NB4 (cell line): ENCODE data around the gene AUTS2.

ENCODE experiments used
- DNase-seq: peaks from one replicate; pipeline ENCODE4 v3.0.0; 2010; ENCODE audit warnings: low read depth
- H3K4me3 ChIP-seq: one replicate; pipeline ENCODE4 v1.5.1; 2011; ENCODE audit warnings: mild to moderate bottlenecking, low read depth, low read length, moderate library complexity
- MAX ChIP-seq: IDR thresholded peaks from 2 replicates; pipeline ENCODE4 v1.6.1; 2011; ENCODE audit warnings: low read depth, low read length
- MYC ChIP-seq: IDR thresholded peaks from 2 replicates; pipeline ENCODE4 v1.6.1; 2011; ENCODE audit warnings: low read depth, low read length
- POLR2A ChIP-seq: IDR thresholded peaks from 2 replicates; pipeline ENCODE4 v1.6.1; 2011; ENCODE audit warnings: mild to moderate bottlenecking; ENCODE audit not compliant: insufficient read length; ENCODE audit errors: extremely low read depth
- TF ChIP-seq, protein P1 (sequence below): IDR thresholded peaks from one replicate; pipeline ENCODE4 v1.5.1; 2012; ENCODE audit warnings: low read depth, low read length

Gene AUTS2

DNA sequence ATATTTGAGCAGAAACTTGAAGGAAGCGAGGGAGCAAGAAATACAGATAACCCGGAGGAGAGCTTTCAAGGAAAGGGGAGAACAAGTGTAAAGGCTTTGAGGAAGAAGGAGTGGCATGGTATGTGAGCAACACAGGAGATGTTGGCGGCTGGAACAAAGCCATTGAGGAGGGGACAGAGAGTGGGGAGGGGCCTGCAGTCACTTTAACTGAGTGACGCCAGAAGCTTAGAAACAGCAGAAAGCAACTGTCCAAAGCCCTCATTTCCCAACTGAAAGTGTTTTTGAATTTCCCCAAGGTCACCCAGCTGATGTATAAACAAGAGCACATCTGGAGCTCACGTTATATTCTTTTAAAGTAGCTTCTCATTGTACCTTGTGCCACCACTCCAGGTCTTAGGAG lies 19.1 kb downstream of the AUTS2 start:
- H3K4me3 ChIP-seq: no peak overlapping the region
- TF ChIP-seq POLR2A (no peak), MYC (no peak), MAX (no peak)
- TF ChIP-seq, protein P1, sequence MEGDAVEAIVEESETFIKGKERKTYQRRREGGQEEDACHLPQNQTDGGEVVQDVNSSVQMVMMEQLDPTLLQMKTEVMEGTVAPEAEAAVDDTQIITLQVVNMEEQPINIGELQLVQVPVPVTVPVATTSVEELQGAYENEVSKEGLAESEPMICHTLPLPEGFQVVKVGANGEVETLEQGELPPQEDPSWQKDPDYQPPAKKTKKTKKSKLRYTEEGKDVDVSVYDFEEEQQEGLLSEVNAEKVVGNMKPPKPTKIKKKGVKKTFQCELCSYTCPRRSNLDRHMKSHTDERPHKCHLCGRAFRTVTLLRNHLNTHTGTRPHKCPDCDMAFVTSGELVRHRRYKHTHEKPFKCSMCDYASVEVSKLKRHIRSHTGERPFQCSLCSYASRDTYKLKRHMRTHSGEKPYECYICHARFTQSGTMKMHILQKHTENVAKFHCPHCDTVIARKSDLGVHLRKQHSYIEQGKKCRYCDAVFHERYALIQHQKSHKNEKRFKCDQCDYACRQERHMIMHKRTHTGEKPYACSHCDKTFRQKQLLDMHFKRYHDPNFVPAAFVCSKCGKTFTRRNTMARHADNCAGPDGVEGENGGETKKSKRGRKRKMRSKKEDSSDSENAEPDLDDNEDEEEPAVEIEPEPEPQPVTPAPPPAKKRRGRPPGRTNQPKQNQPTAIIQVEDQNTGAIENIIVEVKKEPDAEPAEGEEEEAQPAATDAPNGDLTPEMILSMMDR: no peak
- no peak for DNase-seq

- TF ChIP-seq MYC (no peak), POLR2A (no peak), MAX (no peak)
- TF ChIP-seq, protein P1: no peak
- no peak overlapping the region for H3K4me3 ChIP-seq
- DNase-seq: no peak
These were observed 20.8 kb downstream of the AUTS2 start for GRCh38 chr7:69619054-69619453.

DNA sequence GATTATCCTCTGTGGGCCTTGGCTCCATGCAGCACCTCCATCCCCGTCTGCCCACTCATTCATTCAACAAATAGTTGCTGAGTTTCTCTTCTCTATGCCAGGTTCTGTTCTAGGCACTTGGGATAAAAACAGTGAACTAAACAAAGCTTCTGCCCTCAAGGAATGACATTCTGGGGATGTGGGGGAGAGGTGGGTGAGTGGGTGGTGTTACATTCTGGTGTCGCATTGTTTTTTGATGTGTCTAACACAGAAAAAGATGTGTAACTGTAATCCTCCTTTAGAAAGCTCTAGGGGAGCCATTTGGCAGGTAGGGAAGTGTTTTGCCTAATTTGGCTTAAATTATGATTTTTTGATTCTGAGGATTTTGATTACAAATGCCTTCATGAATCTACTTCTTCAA lies 21.4 kb downstream of the AUTS2 start:
- no peak overlapping the region for H3K4me3 ChIP-seq
- DNase-seq: no peak
- TF ChIP-seq, protein P1: no peak
- TF ChIP-seq POLR2A (no peak), MAX (no peak), MYC (no peak)

GRCh38 chr7:69620063-69620462 lies 21.8 kb downstream of the AUTS2 start:
- no peak for DNase-seq
- no peak overlapping the region for H3K4me3 ChIP-seq
- TF ChIP-seq MYC (no peak), POLR2A (no peak), MAX (no peak)
- TF ChIP-seq, protein P1: no peak

GRCh38 chr7:69620650-69621049 lies 22.4 kb downstream of the AUTS2 start:
- no peak for TF ChIP-seq MYC
- no peak for TF ChIP-seq MAX
- no peak for TF ChIP-seq POLR2A
- TF ChIP-seq, protein P1: no peak
- H3K4me3 ChIP-seq: no peak overlapping the region
- no peak for DNase-seq

- TF ChIP-seq, protein P1: no peak
- TF ChIP-seq MAX (no peak), POLR2A (no peak), MYC (no peak)
- no peak for DNase-seq
- no peak overlapping the region for H3K4me3 ChIP-seq
These were observed 23.9 kb downstream of the AUTS2 start for GRCh38 chr7:69622014-69622835.
